Activated CD8-positive, alpha-beta T cell treated with anti-CD3 and anti-CD28 coated beads for 36 hours (primary cell): ENCODE data around the gene TRAF6. TPM values are rescaled to one million over a fixed set of nuclear protein-coding genes. Genes with fewer than 3 reads are reported as not detected.
"Not testable (repeated sequence)": the region's sequence is repeated elsewhere in the genome, so short reads cannot be mapped to it uniquely, and the experiment has no call there.

Experiments used
- ATAC-seq: fragments of 200-7000 bp; cut with Tn5 transposase; one replicate; pipeline ENCODE4 v1.10.0; 2021; ENCODE audit warnings: mild to moderate bottlenecking, moderate library complexity
- CTCF ChIA-PET: fragments of 350-600 bp; sonication (Branson Sonifier 250); formaldehyde crosslinking; loops from one replicate; lab custom pipeline; 2021; ENCODE audit warnings: antibody characterized with exemption; lab: Charles Lee
- POLR2A ChIA-PET: fragments of 350-600 bp; sonication (Branson Sonifier 250); formaldehyde crosslinking; loops from one replicate; lab custom pipeline; 2021; ENCODE audit warnings: antibody characterized with exemption; lab: Charles Lee
- DNase-seq: peaks from one replicate; pipeline ENCODE4 v3.0.0-alpha.2; 2020
- H3K27ac Mint-ChIP-seq: one replicate; pipeline ENCODE4 v1.8.0; 2021; ENCODE audit warnings: mild to moderate bottlenecking, mixed read lengths
- H3K27me3 Mint-ChIP-seq: one replicate; pipeline ENCODE4 v1.8.0; 2021; ENCODE audit warnings: mixed read lengths
- H3K36me3 Mint-ChIP-seq: one replicate; pipeline ENCODE4 v1.8.0; 2021; ENCODE audit warnings: low read depth, mixed read lengths
- H3K4me1 Mint-ChIP-seq: one replicate; pipeline ENCODE4 v1.8.0; 2021; ENCODE audit warnings: low read depth, mixed read lengths
- H3K4me3 Mint-ChIP-seq: one replicate; pipeline ENCODE4 v1.8.0; 2021; ENCODE audit warnings: mild to moderate bottlenecking, moderate library complexity, mixed read lengths
- H3K9me3 Mint-ChIP-seq: one replicate; pipeline ENCODE4 v1.8.0; 2021; ENCODE audit warnings: mixed read lengths
- intact Hi-C: fragments of 100-400 bp; cut with micrococcal nuclease; formaldehyde crosslinking; loops from one replicate; pipeline ENCODE4 v1.10.0; 2022
- total RNA-seq, 2 experiments: library from RNA; stranded (reverse); gene quantifications; one replicate each; pipeline ENCODE4 v1.2.3, GENCODE V29; 2021
- TF ChIP-seq, protein P1 (sequence below): fragments of 200-600 bp; IDR thresholded peaks from one replicate; pipeline ENCODE4 v1.8.0; 2022; ENCODE audit warnings: antibody characterized with exemption, mild to moderate bottlenecking

TRAF6 gene
- total RNA-seq, result 10 to 100 TPM in 1 of 2 experiments, 1 to 10 TPM in 1; 8.8 to 10.3 TPM

GRCh38 chr11:36509694-36510593, at the start of gene TRAF6:
TSS of gene TRAF6 (minus strand) at chr11:36510272. CDS start at chr11:36501515, 8,757 bp downstream.
- ChIA-PET POLR2A (interaction anchor here (1.0 kb wide), 1 partner anchor 9 kb away, joined by 3 read pairs; no protein-coding TSS in a partner anchor), CTCF (interaction anchor here (0.6 to 3.2 kb wide), 12 partner anchors 9 to 237 kb away, joined by 3 to 32 read pairs (median 4); no protein-coding TSS in a partner anchor)
- TF ChIP-seq, protein P1, sequence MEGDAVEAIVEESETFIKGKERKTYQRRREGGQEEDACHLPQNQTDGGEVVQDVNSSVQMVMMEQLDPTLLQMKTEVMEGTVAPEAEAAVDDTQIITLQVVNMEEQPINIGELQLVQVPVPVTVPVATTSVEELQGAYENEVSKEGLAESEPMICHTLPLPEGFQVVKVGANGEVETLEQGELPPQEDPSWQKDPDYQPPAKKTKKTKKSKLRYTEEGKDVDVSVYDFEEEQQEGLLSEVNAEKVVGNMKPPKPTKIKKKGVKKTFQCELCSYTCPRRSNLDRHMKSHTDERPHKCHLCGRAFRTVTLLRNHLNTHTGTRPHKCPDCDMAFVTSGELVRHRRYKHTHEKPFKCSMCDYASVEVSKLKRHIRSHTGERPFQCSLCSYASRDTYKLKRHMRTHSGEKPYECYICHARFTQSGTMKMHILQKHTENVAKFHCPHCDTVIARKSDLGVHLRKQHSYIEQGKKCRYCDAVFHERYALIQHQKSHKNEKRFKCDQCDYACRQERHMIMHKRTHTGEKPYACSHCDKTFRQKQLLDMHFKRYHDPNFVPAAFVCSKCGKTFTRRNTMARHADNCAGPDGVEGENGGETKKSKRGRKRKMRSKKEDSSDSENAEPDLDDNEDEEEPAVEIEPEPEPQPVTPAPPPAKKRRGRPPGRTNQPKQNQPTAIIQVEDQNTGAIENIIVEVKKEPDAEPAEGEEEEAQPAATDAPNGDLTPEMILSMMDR, result peak; percentile 92
- Mint-ChIP-seq H3K4me3 (peak within 1 kb of the TSS; percentile 95), H3K36me3 (peaks cover 5% of the 10 kb centered on the region), H3K4me1 (peaks cover 28% of the 10 kb centered on the region), H3K27me3 (peaks cover 2% of the 10 kb centered on the region), H3K9me3 (peaks cover 7% of the 10 kb centered on the region), H3K27ac (peak within 1 kb of the TSS; percentile 85)
- ATAC-seq, result peak; percentile 95
- intact Hi-C loops, result no loop called here
- DNase-seq, result peak; percentile 90

- POLR2A ChIA-PET, result no interaction called here
- intact Hi-C loops, result no loop called here
- CTCF ChIA-PET, result interaction anchor here (3.0 kb wide), 1 partner anchor 185 kb away, joined by 10 read pairs; no protein-coding TSS in a partner anchor
- Mint-ChIP-seq H3K36me3 (no peaks in the 10 kb centered on the region), H3K9me3 (no peaks in the 10 kb centered on the region), H3K27ac (peak overlapping the region; percentile 49), H3K27me3 (peaks cover under 1% of the 10 kb centered on the region), H3K4me3 (peak overlapping the region; percentile 34), H3K4me1 (peaks cover 19% of the 10 kb centered on the region)
- no peak for DNase-seq
- ATAC-seq, result peak; percentile 69
- TF ChIP-seq, protein P1, result no peak
These were observed 48.7 kb upstream of the TRAF6 start for GRCh38 chr11:36558571-36559413.

DNA sequence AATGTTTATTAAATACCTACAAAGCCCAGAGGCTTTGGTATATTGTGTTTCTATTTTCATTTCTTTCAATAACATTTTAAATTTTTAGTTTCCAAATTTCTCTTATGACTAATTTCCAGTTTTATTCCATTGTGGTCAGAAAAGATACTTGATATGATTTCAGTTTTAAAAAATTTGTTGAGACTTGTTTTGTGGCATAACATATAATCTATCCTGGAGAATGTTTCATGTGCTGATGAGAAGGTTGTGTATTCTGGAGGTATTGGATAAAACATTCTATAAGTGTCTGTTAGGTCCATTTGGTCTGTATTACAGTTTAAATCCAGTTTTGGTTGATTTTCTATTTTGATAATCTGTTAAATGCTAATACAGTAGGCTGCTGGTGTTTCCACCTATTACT, 47.9 kb upstream of the TRAF6 start:
- TF ChIP-seq, protein P1, result no peak
- intact Hi-C loops, result no loop called here
- Mint-ChIP-seq H3K4me3 (no peak overlapping the region), H3K27me3 (no peaks in the 10 kb centered on the region), H3K27ac (peak overlapping the region; percentile 8), H3K9me3 (no peaks in the 10 kb centered on the region), H3K36me3 (no peaks in the 10 kb centered on the region), H3K4me1 (peaks cover 19% of the 10 kb centered on the region)
- DNase-seq (no peak), ATAC-seq (no peak)
- ChIA-PET POLR2A (no interaction called here), CTCF (no interaction called here)

DNA sequence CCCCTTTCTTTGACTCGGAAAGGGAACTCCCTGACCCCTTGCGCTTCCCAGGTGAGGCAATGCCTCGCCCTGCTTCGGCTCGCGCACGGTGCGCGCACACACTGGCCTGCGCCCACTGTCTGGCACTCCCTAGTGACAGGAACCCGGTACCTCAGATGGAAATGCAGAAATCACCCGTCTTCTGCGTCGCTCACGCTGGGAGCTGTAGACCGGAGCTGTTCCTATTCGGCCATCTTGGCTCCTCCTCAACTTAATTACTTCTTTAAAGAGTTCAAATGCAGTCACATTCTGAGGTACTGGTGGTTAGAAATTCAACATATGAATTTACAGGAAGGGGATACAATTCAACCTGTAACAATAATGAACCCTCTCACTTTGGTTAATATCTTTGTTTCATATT, 47.3 kb upstream of the TRAF6 start:
- CTCF ChIA-PET, H3K36me3 Mint-ChIP-seq, intact Hi-C loops, H3K9me3 Mint-ChIP-seq, ATAC-seq, DNase-seq, POLR2A ChIA-PET, H3K4me3 Mint-ChIP-seq, H3K27ac Mint-ChIP-seq, H3K27me3 Mint-ChIP-seq: not testable (repeated sequence)
- peaks cover 19% of the 10 kb centered on the region for H3K4me1 Mint-ChIP-seq

DNA sequence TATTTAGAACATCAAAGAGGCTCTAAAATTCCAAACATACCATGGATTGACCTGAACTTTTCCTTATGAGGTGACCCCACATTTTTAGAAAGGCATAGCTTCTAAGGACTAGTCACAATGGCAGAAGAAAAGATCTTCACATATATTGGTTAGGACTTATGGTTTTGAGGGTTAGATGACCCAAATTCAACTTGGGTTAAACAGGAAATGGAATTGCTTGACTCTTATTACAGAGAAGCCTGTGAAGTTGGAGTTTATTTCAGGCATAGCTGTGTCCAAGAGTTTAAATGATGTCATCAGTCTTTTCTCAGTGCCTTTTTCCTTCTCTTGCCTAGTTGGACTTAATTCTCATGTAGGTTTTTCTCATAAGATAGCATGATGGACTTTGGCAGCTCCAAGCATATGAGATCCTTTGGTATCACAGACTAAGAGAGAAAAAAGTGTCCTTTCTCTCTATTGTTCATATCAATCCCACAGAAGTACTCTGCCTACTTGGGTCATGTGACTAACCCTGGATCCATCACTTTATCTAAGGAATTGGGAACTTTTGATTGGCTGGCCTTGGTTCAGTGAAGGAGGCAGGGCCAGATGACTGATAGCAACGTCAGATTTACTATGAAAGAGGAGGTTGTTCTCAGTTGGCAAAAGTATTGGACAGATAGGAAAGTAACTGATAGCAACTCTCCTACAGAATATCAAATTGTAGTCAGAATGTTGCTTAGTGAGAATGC, 40.5 kb upstream of the TRAF6 start:
- Mint-ChIP-seq H3K36me3 (no peaks in the 10 kb centered on the region), H3K4me1 (peaks cover 2% of the 10 kb centered on the region), H3K27me3 (peaks cover 2% of the 10 kb centered on the region), H3K4me3 (no peak overlapping the region), H3K9me3 (peaks cover 3% of the 10 kb centered on the region), H3K27ac (no peak overlapping the region)
- CTCF ChIA-PET, result interaction anchor here (1.8 kb wide), 1 partner anchor 14 kb away, joined by 6 read pairs; no protein-coding TSS in a partner anchor
- intact Hi-C loops, result no loop called here
- TF ChIP-seq, protein P1, result no peak
- ATAC-seq (no peak), DNase-seq (no peak)
- POLR2A ChIA-PET, result no interaction called here
